GM12891 (cell line): ENCODE measurements around the gene ZNF254.

Source experiments
- POLR2A ChIP-seq: IDR thresholded peaks from 2 replicates; pipeline ENCODE4 v1.6.1; 2011; ENCODE audit warnings: low read depth, low read length, control low read depth
- POLR2AphosphoS5 ChIP-seq: IDR thresholded peaks from 2 replicates; pipeline ENCODE4 v1.6.1; 2011; ENCODE audit warnings: low read depth, low read length, control low read depth
- POU2F2 ChIP-seq: IDR thresholded peaks from 2 replicates; pipeline ENCODE4 v1.6.1; 2011; ENCODE audit warnings: low read depth, mild to moderate bottlenecking, control low read depth, low read length, moderate library complexity
- SPI1 ChIP-seq: IDR thresholded peaks from 2 replicates; pipeline ENCODE4 v1.6.1; 2011; ENCODE audit warnings: low read depth, low read length, control low read depth
- TAF1 ChIP-seq: IDR thresholded peaks from 2 replicates; pipeline ENCODE4 v1.6.1; 2011; ENCODE audit warnings: low read depth, low read length, control low read depth

DNA sequence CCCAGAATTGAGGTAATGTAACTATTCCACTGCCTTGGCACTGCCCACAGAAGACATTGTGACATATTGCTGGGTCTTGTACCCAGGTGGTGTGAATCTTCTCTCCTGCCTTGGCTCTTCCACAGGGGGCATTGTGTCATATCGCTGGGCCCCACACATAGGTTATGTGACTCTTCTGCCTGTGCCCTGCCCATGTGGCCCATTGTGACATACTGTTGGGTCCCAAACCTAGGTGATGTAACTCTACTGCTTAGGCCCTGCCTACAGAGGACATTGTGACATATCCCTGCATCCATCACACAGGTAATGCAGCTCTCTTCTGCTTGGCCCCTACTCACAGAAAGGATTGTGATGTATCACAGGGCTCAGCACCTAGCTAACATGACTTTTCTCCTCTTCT lies 37.5 kb upstream of the ZNF254 start:
- TF ChIP-seq POLR2A: no peak
- TF ChIP-seq SPI1: no peak
- no peak for TF ChIP-seq POLR2AphosphoS5
- no peak for TF ChIP-seq TAF1
- TF ChIP-seq POU2F2: no peak
